Fibroblast of lung (primary cell): ENCODE results near the gene TMED3. TPM values are rescaled to one million over a fixed set of nuclear protein-coding genes. Genes with fewer than 3 reads are reported as not detected.

ENCODE experiments used
- DNase-seq, 2 donors: peaks; one replicate each; pipeline versions ENCODE4 v3.0.0 to v3.0.0-alpha.2; 2010; ENCODE audit warnings: low read depth in 2 of 2
- H2AFZ ChIP-seq: 2 replicates; pipeline ENCODE4 v1.5.1; 2012; ENCODE audit warnings: low read length, control low read depth, inconsistent platforms
- H3K27ac ChIP-seq: 2 replicates; pipeline ENCODE4 v1.5.1; 2011; ENCODE audit warnings: low read length, control low read depth; ENCODE audit not compliant: insufficient read depth
- H3K27me3 ChIP-seq: 2 replicates; pipeline ENCODE4 v1.5.1; 2011; ENCODE audit warnings: mild to moderate bottlenecking, low read length; ENCODE audit not compliant: control insufficient read depth, insufficient read depth
- H3K36me3 ChIP-seq: 2 replicates; pipeline ENCODE4 v1.5.1; 2011; ENCODE audit warnings: low read length; ENCODE audit not compliant: control insufficient read depth, insufficient read depth
- H3K4me1 ChIP-seq: 2 replicates; pipeline ENCODE4 v1.5.1; 2011; ENCODE audit warnings: low read length; ENCODE audit not compliant: control insufficient read depth, insufficient read depth; ENCODE audit errors: extremely low read depth
- H3K4me2 ChIP-seq: 2 replicates; pipeline ENCODE4 v1.5.1; 2011; ENCODE audit warnings: low read length, control low read depth; ENCODE audit not compliant: insufficient read depth; ENCODE audit errors: extremely low read depth
- H3K4me3 ChIP-seq, 4 experiments: fragments of 200-600 bp in 1 of 4; sonication (generic) in 1 of 4; replicated peaks in 1 of 4; 2 replicates each; pipeline ENCODE4 v1.5.1; 2011 to 2016; ENCODE audit warnings: low read length in 4 of 4, low read depth in 3 of 4, mild to moderate bottlenecking in 3 of 4, control low read depth in 2 of 4, inconsistent platforms in 1 of 4, mixed read lengths in 1 of 4; ENCODE audit not compliant: insufficient read depth in 1 of 4; ENCODE audit errors: control extremely low read depth in 1 of 4
- H3K79me2 ChIP-seq: 2 replicates; pipeline ENCODE4 v1.5.1; 2012; ENCODE audit warnings: mild to moderate bottlenecking, low read length, inconsistent platforms; ENCODE audit not compliant: control insufficient read depth, insufficient read depth
- H3K9ac ChIP-seq: 2 replicates; pipeline ENCODE4 v1.5.1; 2011; ENCODE audit warnings: mild to moderate bottlenecking, low read length, control low read depth; ENCODE audit not compliant: insufficient read depth
- H3K9me3 ChIP-seq: 2 replicates; pipeline ENCODE4 v1.5.1; 2012; ENCODE audit warnings: low read depth, low read length; ENCODE audit not compliant: control insufficient read depth, insufficient read depth
- H4K20me1 ChIP-seq: 2 replicates; pipeline ENCODE4 v1.5.1; 2011; ENCODE audit warnings: low read length; ENCODE audit not compliant: control insufficient read depth, insufficient read depth; ENCODE audit errors: extremely low read depth
- EZH2 ChIP-seq: IDR thresholded peaks from 2 replicates; pipeline ENCODE4 v1.5.1; 2012; ENCODE audit warnings: low read length, control low read depth, mild to moderate bottlenecking; ENCODE audit errors: missing control alignments
- polyA plus RNA-seq, 2 donors: library from polyadenylated mRNA; depleted of rRNA in 1 of 2; stranded (reverse) in 1 of 2; unstranded in 1 of 2; fragments of >200 nt; gene quantifications; 2 replicates each; pipeline ENCODE4 v1.2.1, GENCODE V29; 2011 to 2012; ENCODE audit warnings: missing spikeins in 1 of 2
- total RNA-seq: library from RNA; depleted of rRNA; stranded (reverse); fragments of >200 nt; gene quantifications from 2 replicates; pipeline ENCODE4 v1.2.1, GENCODE V29; 2014
- TF ChIP-seq, protein P1 (sequence below), 2 donors: IDR thresholded peaks in 1 of 2; conservative IDR thresholded peaks in 1 of 2; 1 replicate in 1 of 2; 2 replicates in 1 of 2; pipeline ENCODE4 v1.5.1; 2011 to 2012; ENCODE audit warnings: low read length in 2 of 2, control low read depth in 1 of 2, inconsistent platforms in 1 of 2, low read depth in 1 of 2, mild to moderate bottlenecking in 1 of 2

The TMED3 gene
- total and polyA plus RNA-seq, 2 donors (not counting 1 experiment from before 2014, with no cell fraction given) = 118 to 143 TPM

DNA sequence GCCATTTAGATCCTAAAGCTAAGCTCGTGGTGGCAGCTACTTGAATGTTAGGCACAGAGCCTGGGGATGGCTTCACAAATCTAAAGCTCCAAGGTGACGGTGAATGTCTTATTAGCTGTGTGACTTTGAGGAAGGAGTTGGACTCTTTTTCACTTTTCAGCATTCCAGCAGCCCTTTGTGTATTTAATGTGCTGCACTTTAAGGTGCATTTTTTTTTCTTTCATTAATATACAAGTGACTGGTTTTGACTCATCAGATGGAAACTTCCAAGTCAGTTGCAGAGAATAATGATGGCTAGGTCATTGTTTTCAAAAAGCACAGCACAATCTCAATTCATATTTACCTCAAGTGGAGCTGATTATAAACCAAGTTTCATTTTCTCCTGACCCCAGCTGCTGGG, 55.8 kb downstream of the TMED3 start:
- Histone ChIP-seq H3K4me3 (no peak overlapping the region), H3K4me1 (no peaks in the 10 kb centered on the region), H3K27ac (no peak overlapping the region), H3K4me2 (no peak overlapping the region), H3K27me3 (no peaks in the 10 kb centered on the region), H3K36me3 (no peaks in the 10 kb centered on the region), H3K79me2 (no peaks in the 10 kb centered on the region), H2AFZ (no peak overlapping the region), H3K9ac (no peak overlapping the region), H4K20me1 (no peaks in the 10 kb centered on the region), H3K9me3 (no peaks in the 10 kb centered on the region)
- no peak for TF ChIP-seq EZH2
- TF ChIP-seq, protein P1, sequence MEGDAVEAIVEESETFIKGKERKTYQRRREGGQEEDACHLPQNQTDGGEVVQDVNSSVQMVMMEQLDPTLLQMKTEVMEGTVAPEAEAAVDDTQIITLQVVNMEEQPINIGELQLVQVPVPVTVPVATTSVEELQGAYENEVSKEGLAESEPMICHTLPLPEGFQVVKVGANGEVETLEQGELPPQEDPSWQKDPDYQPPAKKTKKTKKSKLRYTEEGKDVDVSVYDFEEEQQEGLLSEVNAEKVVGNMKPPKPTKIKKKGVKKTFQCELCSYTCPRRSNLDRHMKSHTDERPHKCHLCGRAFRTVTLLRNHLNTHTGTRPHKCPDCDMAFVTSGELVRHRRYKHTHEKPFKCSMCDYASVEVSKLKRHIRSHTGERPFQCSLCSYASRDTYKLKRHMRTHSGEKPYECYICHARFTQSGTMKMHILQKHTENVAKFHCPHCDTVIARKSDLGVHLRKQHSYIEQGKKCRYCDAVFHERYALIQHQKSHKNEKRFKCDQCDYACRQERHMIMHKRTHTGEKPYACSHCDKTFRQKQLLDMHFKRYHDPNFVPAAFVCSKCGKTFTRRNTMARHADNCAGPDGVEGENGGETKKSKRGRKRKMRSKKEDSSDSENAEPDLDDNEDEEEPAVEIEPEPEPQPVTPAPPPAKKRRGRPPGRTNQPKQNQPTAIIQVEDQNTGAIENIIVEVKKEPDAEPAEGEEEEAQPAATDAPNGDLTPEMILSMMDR (conservative IDR thresholded peaks at IDR 0.05 in 1 of 2, IDR thresholded peaks at IDR 0.05 in 1 of 2; ENCODE audit: low read depth in 1 of 2, low read length in 2 of 2) = no peak
- peak in 1 of 2 donors; percentile 69 for DNase-seq

GRCh38 chr15:79370716-79371115, 59.8 kb downstream of the TMED3 start:
- H3K27me3 ChIP-seq = no peaks in the 10 kb centered on the region
- no peaks in the 10 kb centered on the region for H3K9me3 ChIP-seq
- TF ChIP-seq, protein P1 (conservative IDR thresholded peaks at IDR 0.05 in 1 of 2, IDR thresholded peaks at IDR 0.05 in 1 of 2; ENCODE audit: low read depth in 1 of 2, low read length in 2 of 2) = no peak
- TF ChIP-seq EZH2 = no peak
- no peaks in the 10 kb centered on the region for H3K79me2 ChIP-seq
- H3K4me3 ChIP-seq = no peak overlapping the region
- H2AFZ ChIP-seq = no peak overlapping the region
- no peak overlapping the region for H3K9ac ChIP-seq
- H3K27ac ChIP-seq = no peak overlapping the region
- no peak overlapping the region for H3K4me2 ChIP-seq
- no peaks in the 10 kb centered on the region for H3K4me1 ChIP-seq
- DNase-seq = peak; percentile 28 to 90
- no peaks in the 10 kb centered on the region for H3K36me3 ChIP-seq
- H4K20me1 ChIP-seq = no peaks in the 10 kb centered on the region

DNA sequence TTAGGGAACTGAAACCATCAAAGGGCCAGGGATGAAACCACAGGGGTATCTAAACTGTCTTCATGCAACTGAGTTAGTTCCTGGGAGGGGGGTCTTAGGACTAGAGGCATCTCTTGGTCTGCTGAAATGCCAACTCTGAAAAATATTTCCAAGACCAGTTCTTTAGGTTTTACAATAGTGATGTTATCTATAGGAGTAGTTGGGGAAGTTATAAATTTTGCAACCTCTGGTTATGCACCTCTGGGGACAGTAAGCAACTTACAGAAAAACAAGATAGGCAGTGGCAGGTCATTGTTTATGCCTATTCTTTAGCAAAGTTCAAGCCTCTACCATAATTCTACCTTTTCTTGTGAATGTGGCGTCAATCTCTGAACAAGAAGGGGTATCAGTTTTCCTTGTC, 60.7 kb downstream of the TMED3 start:
- H3K4me1 ChIP-seq = no peaks in the 10 kb centered on the region
- H3K4me2 ChIP-seq = no peak overlapping the region
- H3K27ac ChIP-seq = no peak overlapping the region
- no peaks in the 10 kb centered on the region for H3K9me3 ChIP-seq
- H3K4me3 ChIP-seq = no peak overlapping the region
- H2AFZ ChIP-seq = no peak overlapping the region
- H3K9ac ChIP-seq = no peak overlapping the region
- no peaks in the 10 kb centered on the region for H3K79me2 ChIP-seq
- DNase-seq = no peak
- no peaks in the 10 kb centered on the region for H3K36me3 ChIP-seq
- no peaks in the 10 kb centered on the region for H3K27me3 ChIP-seq
- no peaks in the 10 kb centered on the region for H4K20me1 ChIP-seq
- no peak for TF ChIP-seq EZH2
- TF ChIP-seq, protein P1 (conservative IDR thresholded peaks at IDR 0.05 in 1 of 2, IDR thresholded peaks at IDR 0.05 in 1 of 2; ENCODE audit: low read depth in 1 of 2, low read length in 2 of 2) = no peak
